ENCODE measurements around the gene CFAP20.

Gene CFAP20

GRCh38 chr16:58123896-58124600 is 5.1 kb downstream of the CFAP20 start:
- no peak for DNase-seq

GRCh38 chr16:58121132-58121531 is 8.0 kb downstream of the CFAP20 start:
- no peak for DNase-seq

GRCh38 chr16:58120234-58120633 is 8.9 kb downstream of the CFAP20 start:
- DNase-seq = no peak

- DNase-seq = peak; percentile 21
Observed at GRCh38 chr16:58119509-58119845, 9.7 kb downstream of the CFAP20 start.

- DNase-seq = no peak
Observed at GRCh38 chr16:58118801-58119508, 10.2 kb downstream of the CFAP20 start.

GRCh38 chr16:58116529-58116928 is 12.7 kb downstream of the CFAP20 start:
- no peak for DNase-seq

- no peak for DNase-seq
Observed at GRCh38 chr16:58116081-58116480, 13.1 kb downstream of the CFAP20 start.

GRCh38 chr16:58114827-58115825 is 14.1 kb downstream of the CFAP20 start:
- no peak for DNase-seq

- no peak for DNase-seq
Observed at GRCh38 chr16:58111302-58111627, 17.9 kb downstream of the CFAP20 start.

GRCh38 chr16:58110571-58111301 is 18.4 kb downstream of the CFAP20 start:
- no peak for DNase-seq

GRCh38 chr16:58109881-58110280 is 19.3 kb downstream of the CFAP20 start:
- no peak for DNase-seq

- no peak for DNase-seq
Observed at GRCh38 chr16:58109330-58109729, 19.9 kb downstream of the CFAP20 start.

- no peak for DNase-seq
Observed at GRCh38 chr16:58107709-58108108, 21.5 kb downstream of the CFAP20 start.

GRCh38 chr16:58107228-58107627 is 22.0 kb downstream of the CFAP20 start:
- DNase-seq = no peak

GRCh38 chr16:58105631-58106030 is 23.6 kb downstream of the CFAP20 start:
- no peak for DNase-seq

- DNase-seq = no peak
Observed at GRCh38 chr16:58102665-58103392, 26.4 kb downstream of the CFAP20 start.

GRCh38 chr16:58099956-58100300 is 29.3 kb downstream of the CFAP20 start:
- no peak for DNase-seq

- DNase-seq = no peak
Observed at GRCh38 chr16:58099097-58099955, 29.9 kb downstream of the CFAP20 start.

- DNase-seq = peak; percentile 75
Observed at GRCh38 chr16:58098207-58099096, 30.7 kb downstream of the CFAP20 start.

GRCh38 chr16:58096249-58096648 is 32.9 kb downstream of the CFAP20 start:
- DNase-seq = no peak

Data from COR-L47 (cell line).